Stimulated activated CD8-positive, alpha-beta memory T cell treated with anti-CD3 and anti-CD28 coated beads, Interleukin-4, amount 100 ng/mL, for 1 hour (primary cell): ENCODE data around the gene TRAFD1.
"Not testable (repeated sequence)": the region's sequence is repeated elsewhere in the genome, so short reads cannot be mapped to it uniquely, and the experiment has no call there.

Experiments
- DNase-seq, 2 donors: peaks; one replicate each; pipeline ENCODE4 v3.0.0-alpha.2; 2020; ENCODE audit warnings: low read depth in 2 of 2, low spot score in 1 of 2

The TRAFD1 gene

DNA sequence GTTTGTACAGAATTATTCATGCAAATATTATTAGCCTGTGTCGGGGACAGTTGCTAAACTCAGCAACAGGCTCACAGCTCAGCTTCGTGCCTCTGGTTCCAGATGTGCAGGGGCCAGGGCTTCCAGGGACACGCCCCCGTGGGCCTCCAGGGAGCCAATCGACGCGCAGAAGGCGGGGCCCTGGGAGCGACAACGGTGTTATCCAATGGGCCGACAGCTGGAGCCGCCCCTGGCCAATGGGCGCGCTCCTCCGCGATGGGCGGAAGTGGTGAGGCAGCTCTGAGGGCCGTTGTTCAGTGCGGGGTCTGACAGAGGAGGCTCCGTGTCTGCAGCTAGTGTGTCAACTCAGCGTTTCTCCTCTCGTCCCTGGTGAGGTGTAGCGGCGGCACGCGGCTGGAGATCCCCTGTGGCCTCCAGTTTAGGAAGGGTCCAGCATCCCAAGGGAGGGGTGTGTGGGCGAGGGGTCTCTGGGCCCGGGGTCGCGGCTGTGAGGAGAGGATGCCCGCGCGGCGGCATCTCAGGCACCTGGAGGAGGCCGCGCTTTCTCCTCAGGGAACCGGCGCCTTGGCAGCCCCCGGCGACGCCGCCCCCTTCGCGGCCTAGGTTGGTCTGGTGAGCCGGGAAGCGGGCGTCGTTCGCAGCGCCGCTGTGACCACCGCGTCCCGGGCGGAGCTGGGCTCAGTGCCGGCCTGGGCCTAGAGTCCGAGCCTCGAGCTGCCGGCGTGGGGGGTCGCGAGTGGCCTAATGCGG lies at the start of gene TRAFD1:
Gene TRAFD1 (plus strand): TSS at position 311 of the 750 bp plus-strand sequence. CDS start 4,963 bp downstream, outside the sequence.
- peak; percentile 95 to 98 for DNase-seq

GRCh38 chr12:112087055-112087850 lies 38.1 kb upstream of the TRAFD1 start:
- no peak for DNase-seq

- DNase-seq = no peak
Measured at GRCh38 chr12:112087851-112088250, 37.5 kb upstream of the TRAFD1 start.

- no peak for DNase-seq
Measured at GRCh38 chr12:112091563-112091962, 33.8 kb upstream of the TRAFD1 start.

DNA sequence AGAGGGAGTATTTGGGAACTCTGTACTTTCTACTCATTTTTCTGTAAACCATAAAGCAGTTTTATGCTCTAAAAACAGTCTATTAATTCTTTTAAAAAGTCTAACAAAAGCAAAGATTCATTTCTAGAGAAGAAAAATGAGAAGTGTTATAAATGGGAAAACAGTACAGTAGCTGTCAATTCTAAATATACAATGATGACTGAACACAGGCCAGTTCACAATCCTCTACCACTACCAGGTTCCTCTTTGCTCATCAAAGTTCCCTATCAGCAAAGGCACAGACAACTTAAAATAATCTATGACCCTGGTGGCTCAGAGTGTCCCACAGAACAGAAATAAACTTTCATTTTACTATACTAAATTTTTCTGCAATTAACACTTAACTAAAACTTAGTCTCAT lies 29.3 kb upstream of the TRAFD1 start:
- DNase-seq = no peak

DNA sequence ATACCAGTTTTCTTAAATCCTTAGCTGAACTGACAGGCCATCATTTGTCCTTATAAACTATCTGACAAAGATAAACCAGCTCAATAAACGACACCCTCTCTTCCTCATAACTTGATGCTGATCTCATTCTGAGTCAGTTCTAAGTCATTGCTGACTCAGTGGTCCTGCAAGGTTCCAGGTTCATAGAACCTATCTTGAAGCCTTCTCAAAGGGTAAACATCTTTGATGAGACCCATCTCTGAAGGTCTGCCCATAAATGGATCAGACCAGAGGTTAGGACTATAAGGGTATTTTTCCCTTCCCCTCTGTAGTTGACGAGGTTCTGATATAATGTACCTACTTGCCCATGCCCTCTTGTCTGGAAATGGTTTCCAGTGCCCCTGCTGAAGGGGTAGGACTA lies 28.7 kb upstream of the TRAFD1 start:
- no peak for DNase-seq

- no peak for DNase-seq
Measured at GRCh38 chr12:112097641-112098040, 27.7 kb upstream of the TRAFD1 start.

GRCh38 chr12:112100500-112100899 lies 24.9 kb upstream of the TRAFD1 start:
- DNase-seq = not testable (repeated sequence)

- no peak for DNase-seq
Measured at GRCh38 chr12:112102127-112102526, 23.2 kb upstream of the TRAFD1 start.

- not testable (repeated sequence) for DNase-seq
Measured at GRCh38 chr12:112102746-112103145, 22.6 kb upstream of the TRAFD1 start.

DNA sequence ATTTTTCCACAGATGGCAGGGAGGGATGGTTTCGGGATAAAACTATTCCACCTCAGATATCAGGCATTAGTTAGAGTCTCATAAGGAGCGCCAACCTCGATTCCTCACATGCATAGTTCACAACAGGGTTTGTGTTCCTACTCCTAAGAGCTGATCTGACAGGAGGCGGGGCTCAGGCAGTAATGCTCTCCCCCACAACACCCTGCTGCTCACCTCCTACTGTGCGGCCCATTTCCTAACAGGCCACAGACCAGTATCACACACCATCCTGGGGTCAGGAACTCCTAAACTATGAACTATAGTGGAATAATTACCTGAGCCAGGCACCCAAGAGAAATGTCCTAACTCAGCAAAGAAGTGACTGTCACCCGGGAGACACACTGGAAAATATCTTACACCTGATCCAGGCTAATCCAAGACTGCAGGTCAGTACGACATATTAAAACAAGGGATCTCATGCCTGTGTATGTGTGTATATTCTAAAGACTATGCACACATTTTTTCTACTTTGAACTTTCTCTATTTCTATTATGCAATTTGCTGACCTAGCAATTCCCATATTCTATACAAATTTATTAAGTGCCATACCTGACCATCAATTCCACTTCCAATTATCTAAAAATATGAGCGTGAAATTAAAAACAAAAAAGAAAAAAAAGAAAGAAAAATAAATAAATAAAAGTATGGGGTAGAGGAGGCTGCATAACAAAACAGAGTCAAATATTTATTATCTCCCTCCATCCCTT lies 21.4 kb upstream of the TRAFD1 start:
- DNase-seq = no peak

DNA sequence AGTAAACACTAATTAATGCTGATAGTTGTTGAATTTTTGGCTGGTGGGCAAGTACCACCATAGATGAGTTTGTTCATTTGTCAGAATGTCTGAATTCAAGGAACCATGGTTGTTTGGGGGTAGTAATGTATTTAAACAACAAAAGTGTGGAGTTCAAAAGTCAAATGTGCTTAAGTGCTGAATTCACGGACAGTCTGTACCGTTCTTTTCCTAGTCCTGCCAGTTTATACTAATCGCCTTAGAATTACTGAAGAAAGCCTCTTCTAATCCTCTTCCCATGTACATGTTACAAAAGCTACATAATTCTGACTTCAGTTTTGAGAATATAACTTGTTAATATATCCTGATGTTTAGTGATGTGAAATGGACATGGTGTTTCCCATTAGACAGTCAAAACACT lies 19.5 kb upstream of the TRAFD1 start:
- no peak for DNase-seq

- no peak for DNase-seq
Measured at GRCh38 chr12:112107306-112108201, 17.8 kb upstream of the TRAFD1 start.

DNA sequence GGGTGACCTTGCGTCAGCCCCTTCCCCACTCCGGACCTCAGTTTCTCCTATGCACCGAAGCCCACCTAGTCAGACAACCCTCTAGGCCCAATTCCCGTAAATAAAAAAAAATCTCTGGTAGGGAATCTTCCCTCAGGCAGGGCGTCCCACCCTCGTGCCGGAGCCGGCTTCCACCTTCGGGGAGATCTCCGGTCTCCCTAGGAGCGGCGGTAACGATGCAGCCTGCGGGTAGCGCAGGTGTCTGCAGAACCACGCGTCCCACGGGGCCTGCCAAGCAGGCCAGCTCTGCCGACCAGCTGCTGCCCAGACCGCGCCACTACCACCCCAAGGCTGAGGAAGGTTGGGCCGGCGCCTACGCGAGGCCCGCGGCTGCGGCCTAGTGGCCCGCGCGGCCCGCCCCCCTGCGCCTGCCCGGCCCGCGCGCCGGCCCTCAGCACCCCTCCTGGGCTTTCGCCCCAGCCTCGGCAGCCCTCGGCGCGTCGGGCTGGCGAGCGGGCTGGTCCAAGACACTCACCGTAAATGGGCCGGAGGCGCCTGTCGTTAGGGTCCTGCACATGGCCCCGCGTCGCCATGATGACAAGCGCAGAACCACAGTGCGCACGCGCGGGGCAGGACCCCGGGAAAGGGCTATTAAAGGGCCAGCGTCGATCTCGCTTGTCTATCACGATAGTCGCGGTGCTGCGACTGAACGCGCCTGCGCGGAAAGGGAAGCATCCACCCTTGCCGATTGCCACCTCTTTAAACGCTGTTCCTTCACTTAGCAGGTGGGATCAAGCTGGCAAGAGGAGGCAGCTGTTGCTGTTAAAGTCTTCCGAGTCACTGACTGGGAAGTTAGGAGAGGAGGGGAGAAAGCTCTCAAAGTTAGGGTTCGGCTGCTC lies 16.9 kb upstream of the TRAFD1 start, which contains the start of gene NAA25:
Gene NAA25 (minus strand): TSS at position 582 of the 878 bp plus-strand sequence. CDS start 10 bp downstream, at position 572.
- peak; percentile 69 to 75 for DNase-seq

DNA sequence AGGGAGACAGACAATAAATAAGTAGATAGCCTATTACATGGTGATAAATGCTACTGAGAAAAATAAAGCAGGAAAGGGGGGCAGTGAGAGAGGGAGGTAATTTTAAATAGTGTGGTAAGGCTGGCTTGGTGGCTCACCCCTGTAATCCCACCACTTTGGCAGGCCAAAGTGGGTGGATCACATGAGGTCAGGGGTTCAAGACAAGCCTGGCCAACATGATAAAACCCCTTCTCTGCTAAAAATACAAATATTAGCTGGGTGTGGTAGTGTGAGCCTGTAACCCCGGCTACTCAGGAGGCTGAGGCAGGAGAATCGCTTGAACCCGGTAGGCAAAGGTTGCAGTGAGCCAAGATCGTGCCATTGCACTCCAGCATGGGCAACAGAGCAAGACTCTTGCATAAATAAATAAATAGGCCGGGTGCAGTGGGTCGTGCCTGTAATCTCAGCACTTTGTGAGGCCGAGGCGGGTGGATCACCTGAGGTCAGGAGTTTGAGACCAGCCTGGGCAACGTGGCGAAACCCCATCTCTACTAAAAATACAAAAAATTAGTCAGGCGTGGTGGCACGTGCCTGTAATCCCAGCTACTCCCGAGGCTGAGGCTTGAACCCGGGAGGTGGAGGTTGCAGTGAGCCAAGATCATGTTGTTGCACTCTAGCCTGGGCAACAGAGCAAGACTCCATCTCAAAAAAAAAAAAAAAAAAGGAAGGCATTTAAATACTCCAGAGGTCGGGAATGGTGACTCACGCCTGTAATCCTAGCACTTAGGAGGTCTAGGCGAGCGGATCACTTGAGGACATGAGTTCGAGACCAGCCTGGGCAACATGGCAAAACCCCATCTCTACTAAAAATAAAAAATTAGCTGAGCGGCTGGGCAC lies 14.3 kb upstream of the TRAFD1 start:
- DNase-seq = not testable (repeated sequence)

DNA sequence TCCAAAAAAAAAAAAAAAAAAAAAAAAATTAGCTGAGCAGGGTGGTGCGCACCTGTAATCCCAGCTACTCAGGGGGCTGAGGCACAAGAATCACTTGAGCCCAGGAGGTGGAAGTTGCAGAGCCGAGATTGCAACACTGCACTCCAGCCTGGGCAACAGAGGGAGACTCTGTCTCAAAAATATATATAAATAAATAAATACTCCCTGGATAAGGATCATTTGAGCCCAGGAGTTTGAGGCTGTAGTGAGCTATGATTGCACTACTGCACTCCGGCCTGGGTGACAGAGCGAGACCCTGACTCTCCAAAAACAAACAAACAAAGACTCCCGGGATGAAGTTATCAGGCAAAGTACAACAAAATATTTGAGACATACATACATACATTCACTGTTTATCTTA lies 13.4 kb upstream of the TRAFD1 start:
- DNase-seq = no peak

DNA sequence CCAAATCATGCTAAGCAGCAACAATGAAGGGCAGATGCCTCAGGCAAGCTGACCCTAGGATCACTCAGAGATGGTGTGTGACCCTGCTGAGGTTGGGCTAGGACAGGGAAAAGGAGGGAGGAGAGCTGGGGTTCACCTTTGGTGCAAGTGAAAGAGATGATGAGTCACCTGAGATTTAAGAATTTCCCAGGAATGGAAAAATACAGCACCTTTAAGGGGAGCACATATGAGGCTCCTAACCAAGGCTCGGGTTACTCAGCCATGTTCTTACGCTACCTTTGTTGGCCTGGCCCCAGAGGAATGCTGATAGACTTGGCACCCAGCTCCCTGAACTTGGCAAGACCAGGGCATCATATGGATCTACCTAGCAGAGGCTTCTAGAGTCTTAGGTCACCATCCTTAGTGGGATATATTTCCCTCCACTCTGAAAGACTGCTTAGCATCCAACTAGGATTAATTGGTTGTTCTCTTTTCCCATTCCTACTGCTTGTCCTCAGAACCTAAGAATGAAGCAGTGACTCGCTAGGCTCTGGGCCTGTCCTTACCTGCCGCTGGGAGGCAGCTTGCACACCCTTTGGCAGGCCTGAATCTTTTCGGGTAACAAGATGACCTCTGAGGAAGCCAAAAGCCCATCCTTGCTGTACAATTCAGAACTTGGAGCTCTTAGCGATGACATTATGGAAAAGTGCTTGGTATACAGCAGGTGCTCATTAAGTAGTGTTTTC lies 12.8 kb upstream of the TRAFD1 start:
- DNase-seq = no peak
